Peyer's patch (tissue), 4 donors: ENCODE measurements around the gene CYP19A1. TPM values are rescaled to one million over a fixed set of nuclear protein-coding genes. Genes with fewer than 3 reads are reported as not detected.

ENCODE experiments used
- DNase-seq, 3 donors: peaks; one replicate each; pipeline ENCODE4 v3.0.0-alpha.2; 2017 to 2019
- H3K27ac ChIP-seq, 4 donors: fragments of 200-600 bp; sonication (generic); one replicate each; pipeline ENCODE4 v1.5.1; 2016 to 2019
- H3K27me3 ChIP-seq, 2 donors: fragments of 200-600 bp; sonication (generic); one replicate each; pipeline ENCODE4 v1.5.1; 2019
- H3K36me3 ChIP-seq, 3 donors: fragments of 200-600 bp; sonication (generic); one replicate each; pipeline ENCODE4 v1.5.1; 2016 to 2019
- H3K4me1 ChIP-seq, 4 donors: fragments of 200-600 bp; sonication (generic); one replicate each; pipeline ENCODE4 v1.5.1; 2016 to 2019
- H3K4me3 ChIP-seq, 4 donors: fragments of 200-600 bp; sonication (generic); 1 replicate in 3 of 4; 2 replicates in 1 of 4; pipeline ENCODE4 v1.5.1; 2016 to 2019; ENCODE audit warnings: mild to moderate bottlenecking in 1 of 4
- H3K9me3 ChIP-seq, 4 donors: fragments of 200-600 bp; sonication (generic); one replicate each; pipeline ENCODE4 v1.5.1; 2016 to 2019; ENCODE audit warnings: mild to moderate bottlenecking in 1 of 4
- CTCF ChIP-seq, 6 experiments: fragments of 450-650 bp in 4 of 6; fragments of 200-600 bp in 2 of 6; sonication (generic) in 1 of 6; IDR thresholded peaks; one replicate each; pipeline ENCODE4 v1.5.1; 2017 to 2019; ENCODE audit warnings: antibody characterized with exemption in 6 of 6, mild to moderate bottlenecking in 3 of 6, moderate library complexity in 1 of 6
- POLR2A ChIP-seq, 2 donors: fragments of 450-650 bp; IDR thresholded peaks; one replicate each; pipeline ENCODE4 v1.5.1; 2017; ENCODE audit warnings: antibody characterized with exemption in 2 of 2, mild to moderate bottlenecking in 2 of 2, moderate library complexity in 2 of 2
- total RNA-seq, 4 donors: library from RNA; depleted of rRNA; stranded (reverse); fragments of >200 nt; gene quantifications; one replicate each; pipeline ENCODE4 v1.1.0, GENCODE V29; 2016

CYP19A1 gene
- total RNA-seq, 4 donors from 2014 or later: 0.83 TPM; not detected in 3

- H3K36me3 ChIP-seq: no peaks in the 10 kb centered on the region
- no peak for DNase-seq
- TF ChIP-seq CTCF (IDR thresholded peaks at IDR 0.05) (no peak), POLR2A (IDR thresholded peaks at IDR 0.05) (no peak)
- H3K4me3 ChIP-seq: no peak overlapping the region
- peak overlapping the region in 1 of 4 donors; percentile 17 for H3K27ac ChIP-seq
- no peaks in the 10 kb centered on the region for H3K4me1 ChIP-seq
- H3K27me3 ChIP-seq: no peaks in the 10 kb centered on the region
- H3K9me3 ChIP-seq: no peaks in the 10 kb centered on the region
Observed at GRCh38 chr15:51332206-51333147, 5.9 kb downstream of the CYP19A1 start.

DNA sequence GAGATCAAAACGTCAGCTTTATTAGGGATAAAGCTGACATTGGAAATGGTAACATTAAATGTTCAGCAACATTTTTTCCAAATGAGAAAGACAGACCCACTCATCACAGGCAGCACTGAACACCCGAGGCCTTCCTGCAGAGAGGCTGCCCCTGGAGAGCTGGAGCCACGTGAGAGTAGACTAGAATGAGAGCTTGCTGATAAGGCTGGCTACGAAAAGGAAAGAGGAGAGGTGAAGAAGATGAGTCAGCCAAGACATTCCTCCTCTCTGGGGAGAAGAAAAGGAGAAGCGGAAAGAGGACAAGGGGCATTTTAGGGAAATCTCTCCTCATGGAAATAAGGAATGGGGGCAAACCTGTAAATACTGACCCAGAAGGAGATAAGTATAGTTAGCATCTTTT, 7.3 kb downstream of the CYP19A1 start:
- DNase-seq: no peak
- Histone ChIP-seq H3K9me3 (no peaks in the 10 kb centered on the region), H3K27ac (no peak overlapping the region), H3K4me1 (no peaks in the 10 kb centered on the region), H3K36me3 (no peaks in the 10 kb centered on the region), H3K4me3 (no peak overlapping the region), H3K27me3 (no peaks in the 10 kb centered on the region)
- TF ChIP-seq POLR2A (IDR thresholded peaks at IDR 0.05): no peak
- no peak for TF ChIP-seq CTCF (IDR thresholded peaks at IDR 0.05)

DNA sequence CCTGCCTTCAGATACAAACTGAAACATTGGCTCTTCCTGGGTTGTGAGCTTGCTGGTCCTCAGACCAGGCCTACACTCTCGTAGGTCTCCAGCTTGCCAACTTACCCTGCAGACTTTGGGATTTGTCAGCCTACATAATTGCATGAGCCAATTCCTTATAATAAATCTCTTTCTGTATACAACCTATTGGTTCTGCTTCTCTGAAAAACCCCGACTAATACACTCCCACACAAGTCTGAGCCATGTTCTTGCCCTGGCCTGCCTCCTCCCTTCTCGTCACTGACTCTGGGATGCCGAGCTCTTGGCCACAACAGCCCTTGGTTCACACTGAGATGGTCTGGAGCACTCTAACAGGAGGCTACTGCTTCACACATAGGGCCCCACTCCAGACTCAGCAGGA, 9.5 kb downstream of the CYP19A1 start:
- Histone ChIP-seq H3K4me3 (no peak overlapping the region), H3K27ac (no peak overlapping the region), H3K36me3 (no peaks in the 10 kb centered on the region), H3K9me3 (no peaks in the 10 kb centered on the region), H3K4me1 (no peaks in the 10 kb centered on the region), H3K27me3 (no peaks in the 10 kb centered on the region)
- no peak for TF ChIP-seq CTCF (IDR thresholded peaks at IDR 0.05)
- no peak for TF ChIP-seq POLR2A (IDR thresholded peaks at IDR 0.05)
- no peak for DNase-seq

GRCh38 chr15:51327081-51327480, 11.3 kb downstream of the CYP19A1 start:
- no peak overlapping the region for H3K4me3 ChIP-seq
- no peak for DNase-seq
- TF ChIP-seq POLR2A (IDR thresholded peaks at IDR 0.05) (no peak), CTCF (IDR thresholded peaks at IDR 0.05) (no peak)
- H3K9me3 ChIP-seq: no peaks in the 10 kb centered on the region
- H3K4me1 ChIP-seq: no peaks in the 10 kb centered on the region
- H3K36me3 ChIP-seq: no peaks in the 10 kb centered on the region
- H3K27me3 ChIP-seq: no peaks in the 10 kb centered on the region
- no peak overlapping the region for H3K27ac ChIP-seq

GRCh38 chr15:51325167-51325566, 13.2 kb downstream of the CYP19A1 start:
- TF ChIP-seq POLR2A (IDR thresholded peaks at IDR 0.05) (no peak), CTCF (IDR thresholded peaks at IDR 0.05) (no peak)
- H3K27ac ChIP-seq: no peak overlapping the region
- no peak for DNase-seq
- no peak overlapping the region for H3K4me3 ChIP-seq
- H3K27me3 ChIP-seq: no peaks in the 10 kb centered on the region
- no peaks in the 10 kb centered on the region for H3K4me1 ChIP-seq
- H3K9me3 ChIP-seq: no peaks in the 10 kb centered on the region
- no peaks in the 10 kb centered on the region for H3K36me3 ChIP-seq
